HG03045 (cell line): Measurements from ENCODE around the gene SNAP25.

Experiments
- ATAC-seq: cut with Tn5 transposase; IDR thresholded peaks from one replicate; pipeline ENCODE4 v1.9.1; 2021; ENCODE audit warnings: mild to moderate bottlenecking, moderate library complexity; ENCODE audit not compliant: unreplicated experiment

SNAP25 gene

DNA sequence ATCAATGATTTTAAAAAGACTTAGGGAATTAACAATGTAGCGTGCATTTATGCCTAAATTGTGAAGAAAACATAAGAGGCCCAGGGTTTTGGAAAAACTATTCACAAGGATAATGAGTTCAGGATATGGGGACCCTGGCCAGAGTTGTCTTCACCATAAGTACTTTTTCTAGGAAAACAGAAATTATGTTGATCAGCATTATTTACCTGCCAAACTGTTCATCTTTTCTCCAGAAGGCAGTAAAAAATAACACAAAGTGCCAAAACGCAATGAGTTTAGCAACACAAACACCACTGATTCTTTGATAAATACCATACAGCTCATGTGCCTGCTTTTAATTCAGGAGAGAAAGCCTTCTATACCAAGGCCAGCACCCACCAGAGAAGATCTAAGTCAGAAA, 43.1 kb downstream of the SNAP25 start:
- no peak for ATAC-seq

DNA sequence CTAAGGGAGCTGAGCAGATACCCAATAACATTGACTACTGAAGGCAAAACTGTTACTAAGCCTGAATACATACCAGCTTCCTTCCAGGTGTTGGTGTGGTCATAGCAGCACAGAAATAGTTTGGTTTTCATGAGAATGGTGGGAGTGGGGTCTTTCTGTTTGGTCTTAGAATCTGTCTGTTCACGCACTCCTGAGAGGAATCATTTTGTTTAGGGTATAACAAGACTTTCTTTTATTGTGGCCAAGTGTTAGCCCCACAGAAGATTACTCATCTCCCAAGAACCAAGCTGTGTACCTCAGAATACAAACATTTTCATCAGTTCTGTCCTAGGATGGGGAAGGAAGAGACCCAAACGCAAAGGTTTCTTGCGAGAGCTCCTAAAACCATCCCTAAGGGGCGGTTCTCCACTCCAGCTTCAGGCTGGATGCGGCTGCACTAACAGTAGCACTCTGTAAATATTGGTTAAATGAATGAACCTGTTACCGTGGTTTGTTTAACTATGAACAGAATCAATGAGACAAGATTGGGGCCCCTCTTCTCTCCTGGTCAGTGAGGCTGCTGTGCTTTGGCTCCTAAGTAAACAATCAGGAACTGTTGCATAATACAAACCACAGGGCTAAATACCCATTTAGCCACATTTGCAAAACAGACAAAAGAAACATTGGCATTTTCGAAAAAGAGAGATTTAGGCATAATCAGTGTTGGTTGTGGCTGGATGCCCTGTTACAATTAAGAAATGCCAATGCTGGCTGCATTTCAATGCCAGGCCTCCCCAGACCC, 44.9 kb downstream of the SNAP25 start:
- ATAC-seq, result no peak

DNA sequence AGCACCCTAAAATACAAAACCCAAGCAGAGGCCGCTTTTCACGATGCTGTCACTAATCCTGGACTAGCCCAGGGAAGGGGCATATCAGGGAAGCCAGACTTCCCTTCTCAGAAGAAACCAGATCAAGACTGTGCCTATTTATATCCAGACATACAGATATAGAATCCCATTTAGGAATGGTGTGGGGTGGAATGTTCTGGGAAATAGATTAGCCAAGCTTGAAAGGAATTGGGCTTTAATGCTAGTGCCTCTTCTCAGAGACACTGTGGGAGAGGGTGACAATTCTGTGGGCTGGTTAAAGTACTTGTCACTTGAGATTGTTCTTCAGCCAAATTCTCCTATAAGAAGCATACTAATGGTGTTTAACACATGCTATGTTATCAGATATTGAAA, 45.5 kb downstream of the SNAP25 start:
- no peak for ATAC-seq

DNA sequence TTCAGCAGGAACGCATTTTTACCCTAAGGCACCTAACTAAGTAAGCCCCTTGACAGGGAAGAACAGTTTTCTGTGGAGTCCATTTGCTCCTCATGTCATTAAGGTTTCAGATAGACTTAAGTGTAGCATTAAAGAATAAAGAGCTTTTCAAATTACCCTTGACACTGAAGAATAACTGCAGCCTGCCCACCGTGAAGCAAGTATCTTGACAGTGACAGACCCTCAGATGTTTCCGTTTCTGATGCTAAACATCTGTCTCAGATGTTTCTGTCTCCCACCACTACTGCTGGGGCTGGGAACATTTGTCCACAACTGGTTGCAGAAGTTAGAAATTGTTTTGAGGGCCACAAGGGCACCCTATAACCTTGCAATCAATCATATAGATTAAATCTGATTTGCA, 50.0 kb downstream of the SNAP25 start:
- ATAC-seq, result no peak

DNA sequence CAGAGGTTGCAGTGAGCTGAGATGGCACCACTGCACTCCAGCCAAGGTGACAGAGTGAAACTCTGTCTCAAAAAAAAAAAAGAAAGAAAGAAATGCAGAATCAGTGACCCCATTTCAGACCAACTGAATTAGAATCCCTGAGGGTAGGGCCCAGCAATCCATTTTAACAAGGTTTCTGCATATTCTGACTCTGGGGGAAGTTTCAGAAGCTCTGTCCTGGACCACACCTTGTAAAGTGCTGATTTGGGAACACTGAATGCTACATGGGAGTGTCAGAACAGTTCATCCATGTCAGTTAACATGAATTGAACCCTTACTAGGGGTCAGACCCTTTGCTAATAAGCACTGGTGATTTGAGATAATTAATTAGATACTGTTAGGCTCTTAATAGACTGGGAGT, 52.0 kb downstream of the SNAP25 start:
- no peak for ATAC-seq

DNA sequence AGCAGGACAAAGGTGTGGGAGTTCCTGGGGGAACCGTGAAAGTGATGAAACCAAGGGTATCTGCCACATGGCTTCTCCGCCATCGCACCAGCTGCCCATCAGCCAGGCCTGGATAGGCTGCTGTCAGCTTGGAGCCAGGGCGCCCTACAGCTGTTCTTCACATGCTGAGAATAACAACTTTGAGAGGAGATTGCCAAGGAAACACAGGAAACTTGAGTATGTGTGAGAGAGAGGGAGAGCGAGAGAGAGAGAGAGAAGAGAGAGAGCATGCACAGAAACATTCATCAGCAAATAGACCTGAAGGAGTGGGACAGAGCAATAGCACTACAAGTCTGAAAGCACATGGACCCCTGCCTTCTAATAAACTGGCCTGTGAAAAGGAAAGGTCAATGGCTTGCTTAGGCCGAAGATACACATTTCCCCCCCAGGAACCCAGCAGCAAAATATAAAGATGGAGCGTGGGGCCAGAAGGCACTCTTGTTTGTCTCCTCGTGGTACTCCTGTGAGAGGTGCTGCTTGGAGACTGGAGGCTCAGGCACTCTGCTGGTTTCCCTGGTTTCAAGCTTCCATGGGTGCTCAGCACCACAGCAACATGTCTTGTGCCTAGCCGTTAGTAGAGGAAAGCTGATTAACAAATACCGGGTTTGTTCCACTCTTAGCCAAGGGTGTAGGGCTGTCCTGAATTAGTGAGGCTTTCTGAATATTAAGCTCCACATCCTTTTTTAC, 53.0 kb downstream of the SNAP25 start:
- no peak for ATAC-seq

DNA sequence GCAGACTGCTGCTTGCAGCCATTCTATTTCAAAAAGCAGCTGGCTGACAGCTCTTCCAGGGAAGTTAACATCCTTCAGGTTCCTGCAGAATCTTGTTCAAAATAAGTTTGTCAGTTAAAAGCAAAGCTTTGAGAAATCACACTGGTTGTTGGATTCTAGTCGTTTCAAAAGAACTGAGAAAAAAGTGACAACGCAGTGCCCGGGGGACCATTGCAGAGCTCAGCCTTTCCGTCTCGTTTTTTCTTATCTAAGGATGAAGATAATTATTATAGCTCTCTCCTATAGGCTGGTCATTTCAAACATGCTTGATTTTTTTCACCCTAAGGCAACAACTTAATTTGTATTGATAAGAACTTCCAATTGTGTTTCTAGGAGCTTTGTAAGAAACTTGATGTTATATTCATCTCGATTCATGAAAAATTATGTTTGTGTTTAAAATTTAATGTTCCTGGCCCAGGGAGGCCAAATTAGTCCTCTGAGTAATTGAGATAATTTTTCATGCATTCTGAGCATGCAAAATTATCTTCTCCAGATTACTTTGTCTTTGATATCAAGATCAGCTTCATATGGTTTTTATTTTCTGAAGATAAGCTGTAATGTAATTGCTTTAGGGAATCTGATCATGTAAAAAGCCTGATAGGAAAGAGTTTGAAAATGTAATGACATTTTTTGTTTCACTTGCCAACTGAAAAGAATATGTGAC, 58.4 kb downstream of the SNAP25 start:
- no peak for ATAC-seq

DNA sequence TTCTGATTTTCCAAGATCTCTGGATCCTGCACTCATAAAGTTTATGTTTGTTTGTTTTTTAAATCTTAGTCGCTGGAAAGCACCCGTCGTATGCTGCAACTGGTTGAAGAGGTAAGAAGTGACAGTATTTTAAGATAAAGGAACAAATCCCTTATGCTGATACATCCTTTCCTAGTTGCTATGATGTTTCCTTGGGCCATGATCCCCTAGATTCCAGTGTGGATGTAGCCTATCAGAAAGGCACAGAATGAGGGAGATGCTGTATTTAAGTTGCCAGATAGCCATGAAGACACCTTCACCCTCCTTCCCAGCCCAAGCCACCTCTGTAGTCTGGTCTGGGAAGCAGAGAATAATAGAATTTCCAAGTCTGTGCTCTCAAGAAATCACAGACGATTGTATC, 59.0 kb downstream of the SNAP25 start:
- no peak for ATAC-seq

DNA sequence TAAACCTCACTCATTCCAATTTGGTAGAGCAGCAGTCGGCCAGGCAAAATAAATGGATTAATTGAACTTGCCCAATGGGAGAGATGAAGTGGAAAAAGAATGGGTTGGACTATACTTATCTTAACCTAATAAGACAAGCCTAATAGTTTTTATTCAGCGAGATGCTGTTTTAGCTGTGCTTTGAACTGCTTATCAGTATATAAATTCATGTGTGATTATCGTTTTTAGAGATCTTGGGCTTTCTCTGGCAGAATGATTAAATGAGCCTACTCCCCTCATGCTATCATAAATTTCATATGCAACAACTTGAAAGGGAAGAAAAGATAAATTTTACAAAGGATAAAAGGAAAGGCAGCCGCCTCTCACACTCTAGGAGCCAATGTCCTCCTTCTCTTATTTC, 59.8 kb downstream of the SNAP25 start:
- ATAC-seq, result no peak

DNA sequence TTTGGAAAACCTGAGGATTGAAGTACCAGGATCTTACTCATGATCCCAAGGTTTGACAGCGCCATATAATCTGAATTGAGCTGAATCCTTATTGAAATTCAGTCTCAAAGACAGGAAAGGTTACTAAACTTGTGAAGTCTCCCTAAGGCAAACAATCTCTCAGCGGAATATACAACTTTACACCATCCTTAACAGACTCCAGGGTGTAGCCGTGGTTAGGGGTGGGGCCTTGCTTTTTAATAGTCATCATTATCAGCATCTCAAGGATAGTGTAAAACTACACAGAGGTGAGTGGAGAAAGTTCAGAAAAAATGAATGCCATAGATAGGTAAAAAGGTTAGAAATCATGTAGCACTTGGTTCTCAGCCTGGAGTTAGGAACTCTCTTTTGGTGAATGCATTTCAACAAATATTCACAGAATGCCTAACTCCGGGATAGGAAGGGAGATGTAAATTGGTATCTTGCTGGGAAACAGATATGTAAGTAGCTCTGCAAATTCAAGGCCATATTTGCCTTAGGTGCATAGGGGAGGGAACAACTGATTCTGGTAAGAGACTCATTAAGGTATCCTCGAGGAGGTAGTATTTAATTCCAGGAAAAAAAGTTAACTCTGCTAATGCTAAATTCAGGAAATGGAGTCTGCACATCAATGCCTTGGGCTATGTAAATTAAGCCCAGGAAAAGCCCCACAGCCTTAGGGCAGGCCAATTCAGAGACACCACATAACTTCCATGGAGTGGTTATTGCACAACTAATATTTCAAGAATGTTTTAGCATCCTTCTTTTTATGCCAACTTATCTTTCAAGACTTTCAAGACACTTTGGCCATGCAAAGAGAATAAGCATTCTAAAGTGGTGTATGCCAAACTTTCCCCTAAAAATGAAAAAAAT, 61.6 kb downstream of the SNAP25 start:
- no peak for ATAC-seq

DNA sequence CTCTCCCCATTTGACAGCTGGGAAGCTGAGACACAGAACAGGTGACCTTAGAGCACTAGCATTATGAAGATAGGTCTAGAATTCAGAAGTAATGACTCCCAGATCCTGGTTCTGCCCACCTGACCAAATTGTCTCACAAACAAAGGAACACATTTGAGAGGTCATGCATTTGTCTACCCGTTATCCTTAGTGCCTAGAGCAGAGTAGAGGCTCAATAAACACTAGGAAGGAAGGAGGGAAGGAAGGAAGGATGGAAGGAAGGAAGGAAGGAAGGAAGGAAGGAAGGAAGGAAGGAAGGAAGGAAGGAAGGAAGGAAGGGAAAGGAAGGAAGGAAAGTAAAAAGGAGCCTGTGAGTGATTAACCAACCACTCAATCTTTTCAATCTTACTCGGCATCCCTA, 63.3 kb downstream of the SNAP25 start:
- no peak for ATAC-seq

DNA sequence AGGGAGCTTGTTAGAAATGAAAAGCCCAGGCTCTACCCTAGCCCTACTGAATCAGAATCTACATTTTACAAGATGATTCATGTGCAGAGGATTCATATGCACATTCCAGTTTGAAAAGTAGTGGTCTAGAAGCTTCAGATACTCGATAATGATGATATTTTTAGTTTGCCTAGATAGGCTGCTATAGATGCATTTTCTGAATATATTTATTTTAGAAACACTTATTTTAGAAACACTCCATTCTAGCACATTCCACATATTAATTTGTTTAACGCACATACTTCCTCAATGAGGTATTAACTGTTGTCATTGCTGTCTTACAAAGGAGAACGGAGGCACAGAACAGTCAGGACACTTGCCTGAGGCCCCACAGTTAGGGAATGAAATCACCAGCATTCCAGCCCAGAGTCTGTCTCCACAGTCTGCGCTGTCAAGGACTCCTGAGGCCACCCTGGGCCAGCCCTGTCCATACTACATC, 64.4 kb downstream of the SNAP25 start:
- no peak for ATAC-seq

DNA sequence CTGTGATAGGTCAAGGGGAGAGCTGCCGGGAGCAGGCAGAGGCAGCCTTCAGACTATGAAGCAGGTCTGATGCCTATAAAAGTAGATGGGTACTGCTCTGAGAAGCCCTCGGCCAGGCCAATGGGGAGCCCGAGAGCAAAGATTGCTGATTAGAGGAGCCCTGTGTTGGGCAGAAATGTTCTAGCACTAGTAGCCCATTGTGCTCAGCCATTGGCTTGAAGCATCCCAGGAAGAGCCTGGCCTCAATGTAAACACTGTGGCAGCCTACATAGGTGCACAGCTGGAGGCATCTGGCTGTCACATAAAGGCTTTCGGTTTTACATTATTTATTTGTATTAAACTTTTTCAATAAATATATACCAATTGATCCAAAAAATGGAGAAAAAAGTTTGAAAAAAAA, 67.7 kb downstream of the SNAP25 start:
- no peak for ATAC-seq

DNA sequence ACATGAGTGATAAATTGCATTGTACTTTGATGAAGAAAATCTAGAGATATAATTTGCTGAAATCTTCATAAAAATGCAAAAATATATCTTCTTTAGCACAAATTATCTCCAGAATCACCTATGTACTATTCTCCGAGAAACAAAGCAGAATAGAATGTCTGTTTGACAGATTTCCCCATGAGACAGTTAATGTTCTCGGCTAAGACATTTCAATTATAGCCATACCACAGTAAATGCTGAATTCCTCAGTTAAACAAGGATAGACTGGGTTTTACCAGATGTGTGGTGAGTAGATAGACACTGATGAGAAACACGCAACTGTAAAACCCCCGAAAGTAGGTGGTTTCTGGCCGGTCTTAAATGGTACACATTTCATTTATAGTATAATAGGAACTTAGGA, 69.8 kb downstream of the SNAP25 start:
- ATAC-seq, result no peak

DNA sequence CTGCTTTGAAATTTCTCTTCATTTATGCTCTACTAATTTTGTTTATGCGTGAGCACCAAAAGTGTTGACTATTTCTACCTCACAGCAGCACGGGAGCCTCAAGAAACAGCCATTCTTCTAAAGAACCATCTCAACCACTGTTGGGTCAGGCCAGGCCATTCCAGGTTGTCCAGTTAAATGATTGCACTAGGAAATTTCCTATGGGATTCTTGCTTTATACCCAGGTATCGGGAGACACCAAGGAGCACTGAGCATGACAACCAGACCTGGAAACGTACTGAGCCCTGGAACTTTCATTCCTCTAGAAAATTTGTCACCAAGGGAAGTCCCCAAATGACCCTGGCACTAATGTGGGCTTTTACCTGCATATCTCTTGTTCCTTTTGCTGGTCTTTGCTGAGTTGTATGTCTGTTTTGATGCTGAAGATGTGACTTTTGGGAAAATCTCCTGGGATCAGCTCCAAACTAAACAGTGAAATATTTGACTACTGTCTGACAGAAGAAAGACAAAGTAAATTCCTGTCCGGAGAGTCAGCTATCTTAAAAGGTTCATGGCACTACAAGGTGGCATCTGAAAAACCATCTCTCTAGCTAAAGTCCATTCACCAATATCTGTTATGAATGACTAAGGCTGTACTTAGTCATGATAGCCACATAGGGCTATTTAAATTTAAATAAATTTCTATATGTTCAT, 70.5 kb downstream of the SNAP25 start:
- no peak for ATAC-seq

DNA sequence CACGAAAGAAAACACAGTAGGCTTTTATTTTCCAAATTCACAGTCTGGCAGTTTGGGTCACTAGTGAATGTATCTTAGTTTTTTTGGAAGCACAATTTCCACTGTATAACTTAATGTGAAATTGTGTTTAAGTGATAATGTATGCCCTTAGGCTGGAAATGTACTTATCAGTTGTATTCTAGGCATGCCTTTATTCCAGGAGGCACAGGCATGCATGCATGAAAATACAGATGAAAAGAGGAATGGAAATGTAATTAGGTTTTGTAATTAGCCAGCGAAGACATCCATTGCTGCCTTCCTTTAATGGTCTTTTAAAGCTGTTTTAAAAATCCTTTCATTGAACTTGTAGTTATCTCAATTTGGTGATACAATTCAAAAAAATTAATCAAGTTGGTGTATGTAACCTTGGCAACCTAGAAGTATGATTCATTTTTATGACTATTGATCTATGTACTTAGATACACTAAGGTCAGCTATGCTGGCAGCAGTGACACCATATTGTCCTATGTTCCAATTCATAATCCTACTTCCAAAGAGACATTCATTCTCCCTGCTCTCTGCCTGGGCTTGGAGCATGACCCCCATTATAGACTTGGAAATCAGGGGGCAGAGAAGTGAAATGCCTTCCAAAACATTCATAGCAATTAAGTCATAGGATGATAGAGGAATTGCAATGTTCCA, 73.1 kb downstream of the SNAP25 start:
- ATAC-seq, result no peak

DNA sequence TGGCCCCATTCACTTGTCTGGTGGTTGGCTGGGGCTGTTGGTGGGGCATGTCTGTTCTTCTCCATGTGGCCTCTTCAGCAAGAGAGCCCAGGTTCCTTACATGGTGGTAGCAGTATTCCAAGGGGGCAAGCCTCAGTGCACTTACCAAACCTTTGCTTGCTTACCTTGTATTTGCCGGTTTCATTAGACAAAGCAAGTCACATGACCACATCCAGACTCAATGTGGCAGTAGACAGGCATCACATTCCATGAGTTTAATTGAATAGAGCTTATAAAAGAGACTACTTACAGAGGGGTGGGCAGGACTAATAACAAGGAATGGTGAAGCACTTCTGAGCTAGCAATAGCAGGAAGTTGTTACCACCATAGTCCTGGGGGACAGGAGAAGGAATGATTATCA, 78.6 kb downstream of the SNAP25 start:
- no peak for ATAC-seq

DNA sequence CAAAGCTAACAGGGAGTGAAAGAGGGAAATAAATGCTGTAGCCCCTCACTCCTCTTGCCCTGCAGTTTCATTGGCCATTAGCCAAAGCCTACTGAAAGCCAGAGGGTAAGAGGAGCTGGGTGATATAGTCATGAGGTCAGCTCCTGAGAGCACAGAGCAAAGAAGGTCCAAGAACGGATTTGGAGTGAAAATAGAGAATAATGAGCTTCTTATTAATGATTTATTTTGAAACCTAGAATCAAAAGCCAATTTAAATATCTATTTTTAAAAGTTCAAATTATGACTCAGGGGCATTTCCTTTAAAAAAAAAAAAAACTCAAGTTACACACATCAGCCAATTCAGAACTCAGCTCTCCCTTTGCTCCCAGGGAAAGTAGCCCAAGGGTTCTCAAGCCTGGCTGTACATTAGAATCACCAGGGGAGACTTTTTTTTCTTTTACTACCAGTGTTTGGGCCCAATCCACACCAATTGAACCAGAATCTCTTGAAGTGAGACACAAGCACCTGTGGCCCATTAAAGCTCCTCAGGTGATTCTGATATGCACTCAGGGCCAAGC, 79.1 kb downstream of the SNAP25 start:
- no peak for ATAC-seq
